GM21447 (cell line): Measurements from ENCODE around the gene TPM4.
"Not testable (repeated sequence)": the region's sequence is repeated elsewhere in the genome, so short reads cannot be mapped to it uniquely, and the experiment has no call there.

Experiments
- ATAC-seq: cut with Tn5 transposase; IDR thresholded peaks from one replicate; pipeline ENCODE4 v1.9.1; 2021; ENCODE audit not compliant: unreplicated experiment

The TPM4 gene

GRCh38 chr19:16076154-16076957, at the start of gene TPM4:
Gene TPM4 (plus strand): TSS chr19:16076495. CDS start chr19:16076566, 71 bp downstream.
- peak; percentile 42 for ATAC-seq

GRCh38 chr19:16026756-16027155, 49.5 kb upstream of the TPM4 start:
- no peak for ATAC-seq

DNA sequence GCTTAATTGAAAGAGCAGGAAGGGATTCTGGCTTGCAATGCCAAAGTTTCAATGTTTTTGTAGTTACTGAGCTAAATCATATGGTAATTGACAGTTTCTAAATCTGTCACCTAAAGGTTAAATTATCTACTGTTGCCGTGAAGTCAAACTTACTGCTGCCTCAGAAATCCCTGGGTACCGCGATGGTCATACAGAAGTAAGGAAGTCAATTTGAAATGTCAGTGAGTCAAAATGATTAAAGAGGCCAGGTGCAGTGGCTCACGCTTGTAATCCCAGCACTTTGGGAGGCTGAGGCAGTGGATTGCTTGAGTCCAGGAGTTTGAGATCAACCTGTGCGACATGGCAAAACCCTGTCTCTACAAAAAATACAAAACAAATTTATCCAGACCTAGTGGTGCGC, 48.8 kb upstream of the TPM4 start:
- no peak for ATAC-seq

GRCh38 chr19:16030155-16030554, 46.1 kb upstream of the TPM4 start:
- ATAC-seq = not testable (repeated sequence)

- ATAC-seq = no peak
Measured at GRCh38 chr19:16030964-16031871, 45.1 kb upstream of the TPM4 start.

DNA sequence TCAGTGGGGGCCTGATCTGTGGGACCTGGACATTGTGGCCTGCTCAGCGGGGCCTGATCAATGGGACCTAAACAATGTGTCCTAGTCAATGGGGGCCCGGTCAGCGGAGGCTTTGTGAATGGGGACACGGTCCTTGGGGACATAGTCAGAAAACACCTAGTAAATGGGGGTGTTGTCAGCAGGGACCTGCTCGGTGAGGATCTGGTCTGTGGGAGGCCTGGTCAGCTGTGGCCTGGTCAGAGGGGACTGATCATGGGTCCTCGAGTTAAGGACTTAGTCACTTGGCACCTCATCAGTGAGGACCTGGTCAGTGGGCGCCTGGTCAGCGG, 44.5 kb upstream of the TPM4 start:
- ATAC-seq = no peak

DNA sequence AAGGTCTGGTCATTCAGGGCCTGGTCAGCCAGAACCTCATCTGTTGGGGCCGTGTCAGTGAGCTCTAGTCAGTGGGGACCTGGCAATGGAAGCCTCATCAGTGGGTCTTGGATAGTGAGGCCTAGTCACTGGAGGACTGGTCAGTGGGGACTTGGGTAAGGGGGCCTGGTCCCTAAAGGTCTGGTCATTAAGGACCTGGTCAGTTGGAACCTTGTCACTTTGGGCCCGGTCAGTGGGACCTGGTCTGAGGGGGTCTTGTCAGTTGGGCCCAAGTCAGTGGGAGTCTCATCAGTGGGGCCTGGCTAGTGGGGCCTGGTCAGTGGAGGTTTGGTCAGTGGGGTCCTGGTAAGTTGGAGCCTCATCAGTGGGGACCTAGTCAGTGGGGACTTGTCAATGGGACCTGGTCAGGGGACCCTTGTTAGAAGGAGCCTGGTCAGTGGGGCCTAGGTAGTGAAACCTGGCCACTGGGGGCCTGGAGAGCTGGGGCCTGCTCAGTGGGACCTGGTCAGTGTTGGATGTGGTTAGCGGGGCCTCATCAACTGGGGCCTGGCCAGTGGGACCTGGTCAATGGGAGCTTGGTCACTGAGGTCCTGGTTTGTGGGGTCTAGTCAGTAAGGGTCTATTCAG, 43.7 kb upstream of the TPM4 start:
- ATAC-seq = no peak

DNA sequence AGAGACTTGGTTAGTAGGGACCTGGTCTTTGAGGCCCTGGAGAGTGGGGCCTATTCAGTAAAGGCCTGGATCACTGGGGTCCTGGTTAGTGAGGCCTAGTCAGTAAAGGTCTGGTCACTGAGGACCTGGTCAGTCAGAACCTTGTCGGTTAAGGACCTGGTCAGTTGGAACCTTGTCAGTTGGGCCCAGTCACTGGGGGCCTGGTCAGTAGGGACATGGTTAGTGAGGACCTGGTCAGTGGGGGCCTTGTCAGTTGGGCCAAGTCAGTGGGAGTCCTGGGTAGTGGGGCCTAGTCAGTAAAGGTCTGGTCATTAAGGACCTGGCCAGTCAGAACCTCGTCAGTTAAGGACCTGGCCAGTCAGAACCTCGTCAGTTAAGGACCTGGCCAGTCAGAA, 43.2 kb upstream of the TPM4 start:
- no peak for ATAC-seq

DNA sequence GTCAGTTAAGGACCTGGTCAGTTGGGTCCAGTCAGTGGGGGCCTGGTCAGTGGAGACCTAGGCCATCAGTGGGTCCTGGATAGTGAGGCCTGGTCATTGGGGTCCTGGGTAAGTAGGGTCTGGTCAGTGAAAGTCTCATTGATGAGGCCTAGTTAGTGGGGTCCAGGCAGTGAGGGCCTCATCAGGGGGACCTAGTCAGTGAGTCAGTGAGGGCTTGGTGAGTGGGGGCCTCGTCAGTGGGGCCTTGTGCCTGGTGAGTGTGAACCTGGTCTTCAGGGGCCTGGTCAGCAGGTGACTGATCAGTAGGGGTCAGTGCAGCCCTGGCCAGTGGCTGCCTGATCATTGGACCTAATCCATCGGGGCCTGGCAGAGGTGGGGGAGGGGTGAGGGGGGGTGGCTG, 42.6 kb upstream of the TPM4 start:
- no peak for ATAC-seq

DNA sequence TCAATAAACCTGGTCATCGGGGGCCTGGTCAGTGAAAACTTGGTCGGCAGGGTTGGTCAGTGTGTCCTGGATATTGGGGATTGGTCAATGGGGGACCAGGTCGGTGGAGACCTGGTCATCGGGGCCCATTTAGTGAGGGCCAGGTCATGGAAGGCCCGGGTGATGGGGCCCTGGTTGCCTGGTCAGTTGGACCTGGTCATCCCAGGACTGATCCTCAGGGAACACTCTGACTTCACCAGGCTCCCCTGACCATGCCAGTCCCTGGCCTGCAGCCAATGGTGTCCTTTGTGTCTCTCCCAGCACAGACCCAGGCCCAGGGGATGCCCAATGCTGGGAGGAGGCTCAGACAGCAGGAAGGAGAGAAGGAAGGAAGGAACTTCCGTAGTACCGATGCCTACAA, 42.1 kb upstream of the TPM4 start:
- no peak for ATAC-seq

GRCh38 chr19:16034958-16035560, 41.2 kb upstream of the TPM4 start:
- ATAC-seq = no peak

DNA sequence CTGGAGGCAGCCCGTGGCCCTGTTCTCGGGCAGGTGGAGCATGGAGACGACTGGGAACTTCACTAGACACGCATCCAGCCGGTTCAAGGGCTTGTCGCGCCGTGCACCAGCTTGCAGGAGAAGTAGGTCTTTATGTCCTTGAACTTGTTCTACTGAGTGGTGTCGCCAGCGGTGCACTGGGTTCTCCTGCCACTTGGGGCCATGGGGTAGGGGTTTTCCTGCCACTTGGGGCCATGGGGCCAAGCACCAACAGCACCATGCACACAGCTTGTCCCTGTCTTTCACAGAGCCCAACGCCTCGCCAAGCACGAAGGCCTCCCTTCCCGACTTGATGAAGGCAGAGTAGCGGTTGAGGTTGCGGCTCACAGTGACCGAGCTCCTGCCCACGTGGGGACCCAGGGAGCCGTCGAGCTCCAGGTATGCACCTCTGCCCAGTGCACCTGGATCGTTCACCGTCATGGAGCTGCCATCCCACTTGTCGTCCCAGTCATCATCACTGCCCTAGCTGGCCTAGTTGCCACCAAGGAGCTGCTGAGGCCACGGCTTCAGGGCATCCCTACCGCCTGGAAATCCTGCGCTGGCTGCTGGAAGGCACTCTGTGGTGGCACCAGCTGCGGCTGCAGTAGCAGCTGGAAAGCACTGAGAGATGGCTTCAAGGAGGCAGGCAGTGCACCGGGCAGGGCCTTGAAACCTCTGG, 40.5 kb upstream of the TPM4 start:
- ATAC-seq = no peak

DNA sequence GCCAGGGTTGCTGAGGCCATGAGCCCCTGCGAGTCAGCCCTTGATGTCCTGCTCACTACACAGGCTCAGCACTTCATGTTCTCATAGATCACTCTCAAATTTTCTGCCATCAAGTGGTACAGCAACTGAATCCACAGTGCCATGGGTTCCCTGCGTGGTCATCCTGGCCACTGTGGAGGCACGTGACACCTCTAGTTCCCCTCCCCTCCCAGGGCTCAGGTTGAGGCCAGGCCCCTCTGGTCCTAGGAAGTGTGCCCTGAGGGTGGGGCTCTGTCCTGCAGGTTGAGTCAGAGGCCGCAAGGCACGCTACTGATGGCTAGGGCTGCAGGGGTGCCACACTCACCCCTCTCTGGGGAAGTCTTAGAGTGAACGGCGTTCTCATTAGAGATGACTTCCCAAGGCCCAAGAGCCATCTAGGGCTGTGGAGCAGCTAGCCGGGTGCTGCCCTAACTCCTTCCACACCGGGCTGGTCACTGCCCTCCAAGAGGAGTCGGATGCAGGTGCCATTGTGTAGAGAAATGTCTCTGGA, 39.8 kb upstream of the TPM4 start:
- no peak for ATAC-seq

DNA sequence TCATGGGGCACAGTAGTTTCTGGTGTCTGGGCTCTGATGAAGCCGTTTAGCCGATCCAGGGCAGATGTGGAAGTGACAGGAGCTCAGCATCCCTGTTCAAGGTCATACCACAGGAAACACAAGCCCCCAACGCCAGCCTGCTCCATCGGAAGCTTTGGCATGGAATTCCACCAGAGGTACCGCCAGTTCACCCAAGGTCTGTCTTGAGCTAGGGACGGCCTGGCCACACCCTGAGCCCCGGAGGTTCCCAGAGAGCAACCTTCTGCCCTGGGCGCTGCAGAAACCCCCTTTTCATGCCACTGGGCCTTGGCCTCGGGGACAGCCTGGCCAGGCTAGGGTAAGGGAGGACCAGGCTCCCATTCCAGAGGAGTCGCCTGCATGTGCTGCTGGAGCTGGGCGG, 39.4 kb upstream of the TPM4 start:
- no peak for ATAC-seq

DNA sequence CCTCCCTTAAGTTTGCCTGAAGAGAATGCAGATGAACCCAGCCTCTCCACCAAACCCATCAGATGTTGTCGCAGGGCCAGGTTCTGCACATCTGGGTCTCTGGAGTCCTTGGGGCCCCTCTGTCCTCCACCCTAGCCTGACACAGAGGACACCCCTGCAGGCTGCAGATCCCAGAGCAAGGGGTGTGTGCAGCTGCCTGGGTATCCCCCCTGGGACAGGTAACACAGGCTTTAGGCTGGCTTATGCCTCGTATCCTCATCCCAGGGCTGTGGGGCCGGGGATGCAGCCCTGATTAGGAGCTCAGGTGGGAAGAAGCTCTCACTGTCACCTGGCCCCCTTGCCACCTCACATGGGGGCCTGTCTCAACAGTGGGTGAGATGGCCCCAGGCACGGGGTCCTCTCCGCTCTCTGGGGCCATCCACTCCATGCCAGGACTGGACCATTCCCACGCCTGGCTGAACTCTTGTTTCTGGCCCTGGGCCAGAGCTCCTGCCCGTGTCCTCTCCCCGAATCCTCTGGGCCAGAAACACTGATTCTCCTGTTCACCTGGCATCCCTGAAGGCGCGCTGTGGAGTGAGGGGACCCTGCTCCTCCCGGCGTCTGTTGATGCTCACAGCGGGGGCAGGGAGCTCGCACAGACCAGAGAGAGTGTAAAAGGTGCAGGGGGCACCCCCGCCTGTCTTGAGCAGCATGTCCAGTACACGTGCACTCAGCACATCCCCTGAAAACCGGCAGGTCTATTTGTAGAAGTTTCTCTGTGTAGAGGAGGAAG, 38.7 kb upstream of the TPM4 start:
- no peak for ATAC-seq

- no peak for ATAC-seq
Measured at GRCh38 chr19:16038196-16038695, 38.0 kb upstream of the TPM4 start.

GRCh38 chr19:16039081-16039480, 37.2 kb upstream of the TPM4 start:
- ATAC-seq = no peak

DNA sequence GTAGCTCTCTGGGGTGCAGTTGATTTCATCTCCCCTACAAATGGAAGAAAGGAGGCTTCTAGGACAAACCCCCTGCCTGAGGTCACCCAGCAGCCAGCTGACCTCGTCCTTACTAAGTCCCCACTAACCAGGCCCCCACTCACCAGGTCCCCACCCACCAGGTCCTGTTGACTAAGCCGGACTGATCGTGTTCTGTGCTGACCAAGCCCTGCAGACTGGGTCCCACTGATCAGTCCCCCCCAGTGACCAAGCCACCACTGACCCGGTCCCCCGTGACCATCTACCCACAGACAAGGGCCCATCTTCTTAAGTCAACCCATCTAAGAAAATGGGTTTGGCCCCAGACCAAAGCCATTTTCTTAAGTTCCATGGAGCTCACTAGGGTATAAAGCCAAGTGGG, 36.8 kb upstream of the TPM4 start:
- ATAC-seq = no peak

- ATAC-seq = no peak
Measured at GRCh38 chr19:16040642-16041041, 35.7 kb upstream of the TPM4 start.
